Left colon (tissue), 2 donors: ENCODE data around the gene ZNF148. TPM values are rescaled to one million over a fixed set of nuclear protein-coding genes. Genes with fewer than 3 reads are reported as not detected.
A peak's percentile ranks its signal among the peaks of the same experiment; 100 is the strongest.

Experiments
- ATAC-seq: fragments of 200-7000 bp; cut with Tn5 transposase; one replicate; pipeline ENCODE4 v1.9.1; 2020; ENCODE audit warnings: mild to moderate bottlenecking, moderate library complexity
- DNase-seq, 2 donors: peaks; one replicate each; pipeline ENCODE4 v3.0.0-alpha.2; 2020
- intact Hi-C, 2 donors: fragments of 100-400 bp; cut with DNase I in 1 of 2; cut with micrococcal nuclease in 1 of 2; formaldehyde crosslinking; loops; one replicate each; pipeline versions ENCODE4 v1.11.2 to v1.14.0; 2022; cut with DNase I, micrococcal nuclease
- total RNA-seq, 2 donors: library from RNA; stranded (reverse); fragmentation: NEBNext Ultra II Directional; extraction: Animal tissue kit (Norgen Biotek cat#: 25700); gene quantifications; one replicate each; pipeline ENCODE4 v1.2.1, GENCODE V29; 2021
- donor health status: DM: no; HTN: no; CAD: no.
- donor health status: DM: yes; HTN: yes; CAD: no.

Gene ZNF148
- total RNA-seq, 2 donors from 2014 or later = 44.3 to 48.6 TPM

- intact Hi-C loops = no loop called here
- DNase-seq = no peak
- no peak for ATAC-seq
Measured at GRCh38 chr3:125309476-125309875, 65.6 kb downstream of the ZNF148 start.

- no peak for DNase-seq
- intact Hi-C loops = no loop called here
- no peak for ATAC-seq
Measured at GRCh38 chr3:125306620-125307019, 68.5 kb downstream of the ZNF148 start.

GRCh38 chr3:125302932-125303331, 72.2 kb downstream of the ZNF148 start:
- ATAC-seq (no peak), DNase-seq (no peak)
- intact Hi-C loops = no loop called here

- ATAC-seq = no peak
- intact Hi-C loops = no loop called here
Measured at GRCh38 chr3:125300416-125300815, 74.7 kb downstream of the ZNF148 start.

GRCh38 chr3:125294411-125294810, 80.7 kb downstream of the ZNF148 start:
- intact Hi-C loops = no loop called here
- DNase-seq = no peak
- no peak for ATAC-seq

More at GRCh38 chr3:125300416-125300815, 74.7 kb downstream of the ZNF148 start:
- DNase-seq = no peak

- ATAC-seq = peak; percentile 74
- DNase-seq = no peak
- intact Hi-C loops = no loop called here
Measured at GRCh38 chr3:125292015-125292414, 83.1 kb downstream of the ZNF148 start.

- intact Hi-C loops = no loop called here
- ATAC-seq (no peak), DNase-seq (no peak)
Measured at GRCh38 chr3:125289429-125289981, 85.6 kb downstream of the ZNF148 start.

GRCh38 chr3:125287248-125287647, 87.9 kb downstream of the ZNF148 start:
- DNase-seq (no peak), ATAC-seq (no peak)
- intact Hi-C loops = no loop called here

- intact Hi-C loops = no loop called here
- ATAC-seq = no peak
Measured at GRCh38 chr3:125281381-125281780, 93.7 kb downstream of the ZNF148 start.

GRCh38 chr3:125280668-125281361, 94.3 kb downstream of the ZNF148 start:
- DNase-seq (no peak), ATAC-seq (peak; percentile 42)
- intact Hi-C loops = no loop called here

More at GRCh38 chr3:125281381-125281780, 93.7 kb downstream of the ZNF148 start:
- no peak for DNase-seq

- intact Hi-C loops = no loop called here
- no peak for DNase-seq
- ATAC-seq = no peak
Measured at GRCh38 chr3:125278155-125278554, 97.0 kb downstream of the ZNF148 start.

- no peak for DNase-seq
- ATAC-seq = no peak
- intact Hi-C loops = no loop called here
Measured at GRCh38 chr3:125271127-125271526, 104.0 kb downstream of the ZNF148 start.

- no peak for DNase-seq
- ATAC-seq = no peak
- intact Hi-C loops = no loop called here
Measured at GRCh38 chr3:125267460-125267859, 107.7 kb downstream of the ZNF148 start.

- intact Hi-C loops = no loop called here
- DNase-seq (no peak), ATAC-seq (no peak)
Measured at GRCh38 chr3:125266971-125267370, 108.2 kb downstream of the ZNF148 start.

- no peak for ATAC-seq
- intact Hi-C loops = no loop called here
- no peak for DNase-seq
Measured at GRCh38 chr3:125262161-125262560, 113.0 kb downstream of the ZNF148 start.

GRCh38 chr3:125261031-125261430, 114.1 kb downstream of the ZNF148 start:
- DNase-seq (no peak), ATAC-seq (peak; percentile 84)
- intact Hi-C loops = no loop called here

- intact Hi-C loops = no loop called here
- ATAC-seq (peak; percentile 87), DNase-seq (no peak)
Measured at GRCh38 chr3:125260158-125260557, 115.0 kb downstream of the ZNF148 start.

- DNase-seq = no peak
- no peak for ATAC-seq
- intact Hi-C loops = no loop called here
Measured at GRCh38 chr3:125257536-125257935, 117.6 kb downstream of the ZNF148 start.

- DNase-seq (no peak), ATAC-seq (no peak)
- intact Hi-C loops = no loop called here
Measured at GRCh38 chr3:125256675-125257074, 118.5 kb downstream of the ZNF148 start.

GRCh38 chr3:125250973-125251372, 124.2 kb downstream of the ZNF148 start:
- intact Hi-C loops = no loop called here
- no peak for ATAC-seq
- no peak for DNase-seq

- intact Hi-C loops = no loop called here
- no peak for ATAC-seq
- no peak for DNase-seq
Measured at GRCh38 chr3:125246237-125246636, 128.9 kb downstream of the ZNF148 start.
